22Rv1 (cell line): ENCODE measurements around the gene NDC80.

Experiments used
- H3K27ac ChIP-seq: fragments of 450-650 bp; 2 replicates; pipeline ENCODE4 v1.5.1; 2017
- CTCF ChIP-seq: fragments of 450-650 bp; IDR thresholded peaks from 2 replicates; pipeline ENCODE4 v1.5.1; 2017; ENCODE audit warnings: mild to moderate bottlenecking
- ZFX ChIP-seq: fragments of 450-650 bp; IDR thresholded peaks from 2 replicates; pipeline ENCODE4 v1.6.1; 2017; ENCODE audit warnings: antibody characterized with exemption, borderline replicate concordance

NDC80 gene

GRCh38 chr18:2535419-2535910, 35.9 kb upstream of the NDC80 start:
- no peak overlapping the region for H3K27ac ChIP-seq
- TF ChIP-seq ZFX (no peak), CTCF (no peak)

- no peak overlapping the region for H3K27ac ChIP-seq
- TF ChIP-seq CTCF (no peak), ZFX (no peak)
Observed at GRCh38 chr18:2536063-2536462, 35.3 kb upstream of the NDC80 start.

- TF ChIP-seq CTCF = no peak
- TF ChIP-seq ZFX = no peak
- H3K27ac ChIP-seq = no peak overlapping the region
Observed at GRCh38 chr18:2536493-2536892, 34.9 kb upstream of the NDC80 start.

- TF ChIP-seq CTCF (no peak), ZFX (no peak)
- H3K27ac ChIP-seq = no peak overlapping the region
Observed at GRCh38 chr18:2537296-2537695, 34.1 kb upstream of the NDC80 start.

GRCh38 chr18:2538236-2538635, 33.1 kb upstream of the NDC80 start:
- no peak for TF ChIP-seq ZFX
- no peak for TF ChIP-seq CTCF
- no peak overlapping the region for H3K27ac ChIP-seq

GRCh38 chr18:2538844-2539243, 32.5 kb upstream of the NDC80 start:
- H3K27ac ChIP-seq = no peak overlapping the region
- TF ChIP-seq ZFX = no peak
- TF ChIP-seq CTCF = no peak

- no peak overlapping the region for H3K27ac ChIP-seq
- TF ChIP-seq ZFX (no peak), CTCF (no peak)
Observed at GRCh38 chr18:2540575-2540974, 30.8 kb upstream of the NDC80 start.
